NCI-H2081 (cell line): ENCODE data around the gene TBC1D13.
"Not testable (repeated sequence)": the region's sequence is repeated elsewhere in the genome, so short reads cannot be mapped to it uniquely, and the experiment has no call there.

Source experiments
- DNase-seq, 2 experiments: peaks; one replicate each; lab custom pipeline; 2025; lab: John Stamatoyannopoulos, UW

The TBC1D13 gene

GRCh38 chr9:128821584-128822406 is 34.7 kb downstream of the TBC1D13 start:
- no peak for DNase-seq

- no peak for DNase-seq
Observed at GRCh38 chr9:128822407-128823042, 35.5 kb downstream of the TBC1D13 start.

DNA sequence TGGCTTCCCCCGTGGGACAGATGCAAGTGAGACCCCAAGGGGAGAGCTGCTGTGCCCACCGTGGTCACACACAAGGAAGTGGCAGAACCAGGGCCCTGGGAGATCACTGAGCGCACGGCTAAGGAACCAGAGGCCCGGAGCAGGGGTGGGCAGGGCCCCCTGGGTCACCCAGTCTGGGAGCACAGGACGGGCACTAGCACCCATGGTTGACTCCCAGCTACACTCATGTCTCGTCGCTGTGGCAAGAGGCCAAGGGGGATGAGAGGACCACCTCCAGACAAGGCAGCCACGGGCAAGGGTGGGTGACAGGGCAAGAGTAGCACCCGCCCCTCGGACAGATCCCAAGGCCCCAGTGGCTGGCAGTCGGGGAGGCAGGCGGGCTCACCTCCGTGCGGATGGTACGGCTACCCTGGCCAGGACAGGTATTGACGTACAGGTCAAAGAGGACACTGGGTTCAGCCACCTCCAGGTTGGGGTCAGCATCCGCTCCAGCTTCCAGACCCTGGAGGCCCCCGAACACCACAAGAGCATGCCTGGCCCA is 36.4 kb downstream of the TBC1D13 start:
- DNase-seq: no peak

DNA sequence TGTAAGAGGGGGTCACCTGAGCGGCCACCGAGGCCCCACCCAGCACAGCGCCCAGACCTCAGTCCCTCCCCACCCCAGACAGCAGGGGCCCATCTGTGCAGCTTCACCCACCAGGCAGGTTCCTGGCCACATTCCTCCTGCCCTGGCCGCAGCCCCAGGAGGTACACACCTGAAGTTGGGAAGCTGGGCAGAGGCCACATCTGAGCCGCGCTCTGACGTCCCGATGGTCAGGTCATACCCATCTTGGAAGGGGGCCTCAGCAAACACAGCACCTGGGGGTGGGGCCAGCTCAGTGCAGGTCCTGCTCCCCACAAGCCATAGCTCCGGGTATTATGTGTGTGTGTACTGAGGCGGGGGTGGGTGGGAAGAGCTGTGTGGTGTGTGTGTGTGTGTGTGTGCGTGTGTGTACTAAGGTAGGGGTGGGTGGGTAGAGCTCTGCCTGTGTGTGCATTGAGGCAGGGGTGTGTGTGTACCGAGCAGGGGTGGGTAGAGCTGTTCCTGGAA is 36.9 kb downstream of the TBC1D13 start:
- DNase-seq: no peak

DNA sequence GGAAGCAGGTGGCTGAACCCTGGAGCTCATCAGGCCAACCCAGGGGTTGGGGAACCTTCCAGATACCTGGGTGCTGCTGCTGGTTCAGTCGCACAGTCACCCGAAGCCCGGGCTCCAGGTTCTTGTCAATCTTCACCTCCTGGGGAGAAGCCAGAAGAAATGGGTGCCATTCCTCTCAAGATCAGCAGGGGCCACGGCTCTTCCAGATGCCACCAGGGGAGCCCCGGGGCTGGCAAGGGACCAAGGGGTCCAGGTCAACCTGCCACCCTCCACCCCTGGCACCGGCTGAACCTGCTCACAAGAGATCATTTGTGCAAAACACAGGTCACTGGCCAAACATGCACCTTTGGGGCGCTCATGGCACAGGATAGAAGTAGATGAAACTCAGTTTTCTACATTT is 37.9 kb downstream of the TBC1D13 start:
- DNase-seq: no peak

- no peak for DNase-seq
Observed at GRCh38 chr9:128825923-128826700, 39.1 kb downstream of the TBC1D13 start.

- no peak for DNase-seq
Observed at GRCh38 chr9:128828267-128828666, 41.2 kb downstream of the TBC1D13 start.

DNA sequence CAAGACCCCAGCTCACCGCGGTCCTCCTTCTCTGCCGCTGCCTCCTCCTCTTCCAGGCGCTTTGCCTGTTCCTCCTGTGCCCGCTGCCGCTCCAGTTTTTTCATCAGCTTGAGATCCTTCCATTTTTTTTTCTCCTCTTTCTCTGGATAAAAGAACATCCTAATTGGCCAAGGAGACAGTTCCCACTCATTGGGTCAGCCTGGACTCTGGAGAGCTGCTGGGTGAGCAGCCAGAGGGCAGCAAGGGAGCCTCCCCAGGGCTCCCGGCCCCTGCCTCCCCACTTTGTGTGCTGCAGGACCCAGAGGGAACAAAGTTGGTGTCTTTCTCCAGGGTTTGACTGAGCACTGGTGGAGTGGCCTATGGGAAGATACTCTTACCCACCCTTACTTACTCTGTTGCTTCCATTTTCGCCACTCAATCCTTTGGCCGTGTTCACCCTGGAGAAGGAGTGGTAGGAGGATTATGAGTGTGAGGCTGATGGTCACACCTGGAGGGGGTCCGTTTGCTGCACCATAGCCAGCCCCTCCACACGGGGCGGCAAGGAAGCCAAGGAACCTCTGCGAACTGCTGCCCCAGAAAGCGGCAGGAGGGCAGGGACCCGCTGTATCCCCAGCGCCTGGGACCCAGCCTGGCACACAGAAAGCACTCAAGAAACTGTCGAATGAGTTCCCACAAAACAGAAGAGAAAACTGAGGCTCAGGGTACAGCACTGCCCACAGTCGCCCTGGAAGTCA is 41.8 kb downstream of the TBC1D13 start:
- no peak for DNase-seq

DNA sequence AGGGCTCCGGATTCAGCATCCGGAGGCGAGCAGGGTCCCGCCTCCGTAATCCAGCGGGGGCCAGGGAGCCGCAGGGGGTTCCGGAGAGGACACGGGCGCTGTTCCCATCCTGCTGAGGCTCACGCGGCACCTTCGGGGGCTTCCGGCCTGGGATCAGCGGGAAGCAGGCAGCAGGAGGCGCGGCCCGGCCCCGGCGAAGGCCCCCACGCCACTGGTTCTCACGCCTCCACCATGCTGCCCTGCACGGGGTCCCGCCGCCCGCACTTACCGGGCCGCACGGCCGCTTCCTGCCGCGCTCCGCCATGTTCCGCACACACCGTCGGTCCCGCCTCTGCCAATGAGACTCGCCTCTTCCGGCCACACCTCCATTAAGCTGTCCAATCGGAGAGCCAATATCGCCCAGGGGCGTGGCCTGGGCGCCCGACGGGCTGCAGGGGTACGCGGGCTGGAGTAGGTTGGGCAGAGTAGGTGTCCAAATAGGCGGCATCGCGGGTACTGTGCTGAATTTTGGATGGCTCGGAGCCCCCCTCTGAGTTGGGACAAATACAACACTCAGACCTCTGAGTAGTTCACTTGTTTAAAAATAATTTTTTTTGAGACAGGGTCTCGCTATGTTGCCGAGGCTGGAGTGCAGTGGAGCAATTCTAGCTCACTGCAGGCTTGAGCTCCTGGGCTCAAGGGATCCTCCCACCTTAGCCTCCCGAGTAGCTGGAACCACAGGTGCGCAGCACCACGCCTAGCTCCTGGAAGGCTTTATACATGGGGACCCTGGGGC is 42.6 kb downstream of the TBC1D13 start, which contains the start of gene SPOUT1:
SPOUT1 (minus strand) TSS at position 318 of the 775 bp plus-strand sequence; CDS start at position 304, 14 bp downstream.
- DNase-seq: peak; percentile 91 to 94

- no peak for DNase-seq
Observed at GRCh38 chr9:128833696-128834095, 46.6 kb downstream of the TBC1D13 start.

GRCh38 chr9:128835246-128836210 is 48.5 kb downstream of the TBC1D13 start:
- no peak for DNase-seq

DNA sequence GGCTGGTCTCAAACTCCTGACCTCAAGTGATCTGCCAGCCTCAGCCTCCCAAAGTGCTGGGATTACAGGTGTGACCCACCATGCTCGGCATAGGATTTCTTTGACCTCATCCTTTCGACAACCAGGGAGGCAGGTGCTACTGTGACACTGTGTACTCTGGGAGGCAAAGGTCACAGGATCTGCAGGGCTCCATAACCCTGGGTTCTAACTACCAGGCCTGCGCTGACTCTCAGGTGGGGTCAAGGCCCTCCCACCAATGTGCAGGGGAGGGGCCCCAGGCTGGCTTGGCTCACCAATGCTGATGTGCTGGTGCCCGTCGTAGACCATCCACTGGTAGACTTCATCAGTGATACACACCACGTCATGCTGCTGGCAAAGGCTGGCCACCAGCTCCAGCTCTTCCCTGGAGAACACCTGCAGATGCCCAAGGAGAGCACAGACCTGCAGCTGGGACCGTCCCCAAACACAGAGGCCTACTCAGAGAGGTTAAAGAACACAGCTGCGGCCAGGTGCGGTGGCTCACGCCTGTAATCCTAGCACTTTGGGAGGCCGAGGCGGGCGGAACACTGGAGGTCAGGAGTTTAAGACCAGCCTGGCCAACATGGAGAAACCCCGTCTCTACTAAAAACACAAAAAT is 49.6 kb downstream of the TBC1D13 start:
- no peak for DNase-seq

- DNase-seq: no peak
Observed at GRCh38 chr9:128838338-128838737, 51.3 kb downstream of the TBC1D13 start.

DNA sequence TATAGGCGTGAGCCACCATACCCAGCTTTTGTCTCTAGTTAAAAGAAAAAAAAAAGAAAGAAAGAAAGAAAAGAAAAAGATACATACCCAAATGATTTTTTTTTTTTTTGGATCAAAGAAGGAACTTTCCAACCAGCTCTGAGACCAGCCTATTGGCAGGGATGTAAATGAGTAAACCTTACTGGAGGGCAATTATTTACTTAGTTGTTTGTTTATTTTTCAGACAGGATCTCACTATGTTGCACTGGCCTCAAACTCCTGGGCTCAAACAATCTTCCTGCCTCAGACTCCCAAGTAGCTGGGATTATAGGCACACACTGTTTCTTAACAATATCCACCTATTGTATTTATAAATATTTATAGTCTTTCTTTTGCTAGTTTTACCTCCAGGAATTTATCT is 53.5 kb downstream of the TBC1D13 start:
- no peak for DNase-seq

- no peak for DNase-seq
Observed at GRCh38 chr9:128841694-128842492, 54.8 kb downstream of the TBC1D13 start.

- DNase-seq: not testable (repeated sequence)
Observed at GRCh38 chr9:128843171-128843570, 56.1 kb downstream of the TBC1D13 start.

GRCh38 chr9:128845186-128845931 is 58.3 kb downstream of the TBC1D13 start:
- DNase-seq: peak in 1 of 2 experiments; percentile 38
